Stimulated activated CD4-positive, alpha-beta T cell treated with anti-CD3 and anti-CD28 coated beads, Interleukin-12 subunit alpha, Interleukin-12 subunit beta, amount 100 ng/mL, for 24 hours (primary cell): Measurements from ENCODE around the gene TPP2.

ENCODE experiments used
- DNase-seq, 2 experiments: peaks; one replicate each; pipeline ENCODE4 v3.0.0-alpha.2; 2020; ENCODE audit warnings: low read depth in 2 of 2

Gene TPP2

DNA sequence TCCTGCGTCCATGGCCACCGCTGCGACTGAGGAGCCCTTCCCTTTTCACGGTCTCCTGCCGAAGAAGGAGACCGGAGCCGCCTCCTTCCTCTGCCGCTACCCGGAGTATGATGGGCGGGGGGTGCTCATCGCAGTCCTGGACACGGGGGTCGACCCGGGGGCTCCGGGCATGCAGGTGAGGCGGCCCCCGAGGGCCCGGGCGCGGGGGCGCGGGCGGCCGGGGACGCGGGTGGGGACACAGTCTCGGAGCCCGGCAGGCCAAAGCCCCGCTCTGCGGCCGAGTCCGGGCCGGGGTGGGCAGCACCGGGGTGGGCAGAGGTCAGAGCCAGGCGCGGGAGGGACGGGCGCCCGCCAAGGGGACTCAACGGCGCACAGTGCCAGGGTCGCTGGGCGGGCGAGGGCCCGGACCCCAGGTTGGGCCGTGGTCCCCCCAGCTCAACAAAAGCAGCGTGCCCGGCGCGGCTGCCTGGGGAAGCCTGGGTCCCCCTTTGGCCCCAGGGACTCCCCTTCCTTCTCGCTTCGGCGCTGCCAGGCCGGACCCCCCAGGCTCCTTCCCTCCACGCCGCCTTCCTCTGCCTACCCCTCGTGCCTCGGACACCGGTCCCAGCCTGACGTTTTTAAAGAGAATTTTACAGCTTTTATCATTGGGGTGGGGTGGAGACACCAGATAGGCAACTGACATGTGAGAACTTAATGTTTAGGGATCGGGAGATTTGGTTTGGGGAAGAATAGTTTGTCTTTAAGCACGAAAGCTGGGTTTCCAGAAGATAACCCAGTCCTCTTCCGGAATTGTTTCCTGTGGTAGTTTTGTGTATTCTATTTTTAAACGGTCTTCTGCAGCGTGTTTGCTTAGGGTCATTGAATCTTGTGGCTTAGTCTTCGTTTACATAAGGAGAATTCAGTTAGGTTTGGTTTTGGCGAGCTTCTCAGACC lies 509 bp downstream of the TPP2 start:
- DNase-seq, result no peak

DNA sequence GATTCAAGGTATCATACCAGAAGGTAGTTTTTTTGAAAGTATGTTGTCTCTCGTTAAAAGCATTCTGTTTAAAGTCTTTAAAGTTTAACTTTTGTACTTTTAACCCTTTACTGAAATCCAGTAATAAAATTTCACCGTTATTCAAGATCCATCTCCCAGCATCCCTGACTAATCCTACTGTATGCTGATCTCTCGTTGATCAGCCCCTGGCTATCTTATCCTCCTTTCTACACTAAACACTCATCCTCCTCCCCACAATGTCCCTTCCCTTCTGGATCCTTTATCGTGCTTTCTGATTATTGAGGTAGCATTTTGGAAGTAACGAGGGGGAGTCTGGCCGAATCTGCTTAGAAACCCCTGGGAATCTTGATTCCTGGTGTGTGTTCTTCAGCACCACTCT lies 1.3 kb downstream of the TPP2 start:
- no peak for DNase-seq

DNA sequence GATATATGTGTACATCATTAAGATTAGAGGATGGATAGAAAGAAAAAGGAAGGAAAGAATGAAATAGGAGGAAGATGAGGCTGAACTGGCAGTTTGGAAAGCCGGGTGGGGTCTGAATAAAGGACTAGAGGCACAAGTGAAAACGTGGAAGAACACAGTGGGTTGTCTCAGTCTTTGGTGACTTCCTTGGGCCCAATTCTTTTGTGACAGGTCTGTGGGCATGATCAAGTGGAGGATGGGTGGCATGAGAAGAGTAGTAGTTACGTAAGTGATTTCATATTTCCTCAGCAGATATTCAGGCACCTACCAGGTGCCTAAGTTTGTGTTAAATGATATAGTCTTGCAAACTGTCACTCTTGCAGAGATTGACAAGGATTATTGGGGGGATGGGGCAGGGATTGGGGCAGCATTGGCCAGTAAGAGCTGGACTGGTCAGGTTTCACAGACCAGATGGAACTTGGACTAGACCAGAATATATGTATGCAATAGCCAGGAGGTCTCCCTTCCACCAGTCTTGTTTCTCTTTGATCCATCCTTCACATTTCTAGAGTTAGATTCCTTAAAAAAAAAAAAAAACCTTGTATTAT lies 2.7 kb downstream of the TPP2 start:
- DNase-seq, result no peak

DNA sequence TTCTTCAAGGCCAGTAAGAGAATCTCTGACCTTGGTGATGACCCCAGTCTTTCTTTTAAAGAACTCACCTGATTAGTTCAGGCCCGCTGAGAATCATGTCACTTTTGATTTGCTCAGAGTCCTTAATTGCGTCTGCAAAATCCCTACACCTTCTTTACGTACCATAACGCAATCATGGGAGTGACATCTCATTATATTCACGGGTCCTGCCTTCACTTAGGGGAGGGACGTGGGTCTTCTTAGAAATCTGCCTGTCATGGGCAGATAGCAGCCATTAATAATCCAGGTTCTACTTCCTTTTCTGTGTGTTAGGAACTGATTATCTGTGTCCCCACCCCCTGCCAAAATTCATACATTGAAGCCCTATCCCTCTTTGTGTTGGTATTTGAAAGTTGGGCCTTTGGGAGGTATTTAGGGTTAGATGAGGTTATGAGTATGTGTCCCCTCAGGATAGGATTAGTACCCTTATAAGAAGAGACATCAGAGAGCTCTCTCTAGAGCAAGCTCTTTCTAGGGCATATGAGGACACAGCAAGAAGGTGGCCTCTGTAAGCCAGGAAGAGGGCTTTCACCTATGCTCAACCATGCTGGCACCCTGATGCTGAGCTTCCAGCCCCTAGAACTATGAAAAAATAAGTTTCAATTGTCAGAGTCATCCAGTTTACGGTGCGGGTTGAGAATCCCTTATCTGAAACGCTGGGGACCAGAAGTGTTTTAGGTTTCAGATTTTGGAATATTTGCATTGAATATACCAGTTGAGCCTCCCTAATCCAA lies 9.9 kb downstream of the TPP2 start:
- DNase-seq, result no peak

DNA sequence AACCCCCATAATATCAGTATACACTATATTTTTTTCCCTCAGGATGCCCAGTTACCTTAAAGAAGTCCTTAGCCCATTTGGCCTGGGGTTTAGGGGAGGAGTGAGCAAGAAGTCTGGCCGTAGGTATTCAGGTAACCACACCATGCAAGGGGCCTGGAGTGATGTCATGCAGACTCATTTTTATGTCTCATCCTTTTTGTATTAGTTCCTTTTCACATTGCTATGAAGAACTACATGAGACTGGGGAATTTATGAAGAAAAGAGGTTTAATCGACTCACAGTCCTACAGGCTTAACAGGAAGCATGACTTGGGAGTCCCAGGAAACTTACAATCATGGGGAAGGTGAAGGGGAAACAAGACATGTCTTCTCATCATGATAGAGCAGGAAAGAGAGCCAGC lies 12.2 kb downstream of the TPP2 start:
- DNase-seq, result no peak

DNA sequence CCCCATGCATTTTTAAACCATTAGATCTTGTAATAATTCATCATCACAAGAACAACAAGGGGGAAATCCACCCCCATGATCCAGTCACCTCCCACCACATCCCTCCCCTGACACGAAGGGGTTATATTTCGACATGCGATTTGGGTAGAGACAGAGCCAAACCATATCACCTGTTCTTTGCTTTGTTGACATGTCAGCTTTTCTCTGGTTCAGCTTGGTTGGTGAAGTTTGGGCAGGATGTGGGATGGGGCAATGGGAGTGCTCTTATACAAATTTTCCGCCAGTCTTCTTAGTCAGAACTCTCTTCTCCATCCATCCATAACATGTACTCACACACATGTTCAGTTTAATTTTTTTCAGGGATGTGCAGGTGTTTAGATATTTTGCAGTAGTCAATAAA lies 12.9 kb downstream of the TPP2 start:
- no peak for DNase-seq

DNA sequence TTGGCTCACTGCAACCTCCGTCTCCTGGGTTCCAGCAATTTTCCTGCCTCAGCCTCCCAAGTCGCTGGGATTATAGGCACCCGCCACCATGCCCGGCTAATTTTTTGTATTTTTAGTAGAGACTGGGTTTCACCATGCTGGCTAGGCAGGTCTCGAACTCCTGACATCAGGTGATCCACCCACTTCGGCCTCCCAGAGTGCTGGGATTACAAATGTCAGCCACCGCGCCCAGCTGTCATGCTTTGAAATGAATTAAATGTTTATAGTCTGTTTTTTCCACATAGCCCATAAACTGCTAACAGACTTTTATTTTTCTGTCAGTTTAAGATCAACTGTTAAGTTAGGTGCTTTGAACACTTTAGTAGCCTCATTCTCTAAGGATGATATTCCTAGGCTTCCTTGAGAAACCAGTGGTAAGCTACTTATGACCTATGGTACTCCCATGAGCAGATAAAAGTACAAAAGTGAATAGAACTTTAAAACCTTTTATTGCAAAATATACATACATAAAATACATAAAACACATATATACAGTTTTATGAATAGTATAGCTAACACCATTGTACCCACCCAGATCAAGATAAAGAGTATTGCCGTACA lies 13.6 kb downstream of the TPP2 start:
- DNase-seq, result no peak

DNA sequence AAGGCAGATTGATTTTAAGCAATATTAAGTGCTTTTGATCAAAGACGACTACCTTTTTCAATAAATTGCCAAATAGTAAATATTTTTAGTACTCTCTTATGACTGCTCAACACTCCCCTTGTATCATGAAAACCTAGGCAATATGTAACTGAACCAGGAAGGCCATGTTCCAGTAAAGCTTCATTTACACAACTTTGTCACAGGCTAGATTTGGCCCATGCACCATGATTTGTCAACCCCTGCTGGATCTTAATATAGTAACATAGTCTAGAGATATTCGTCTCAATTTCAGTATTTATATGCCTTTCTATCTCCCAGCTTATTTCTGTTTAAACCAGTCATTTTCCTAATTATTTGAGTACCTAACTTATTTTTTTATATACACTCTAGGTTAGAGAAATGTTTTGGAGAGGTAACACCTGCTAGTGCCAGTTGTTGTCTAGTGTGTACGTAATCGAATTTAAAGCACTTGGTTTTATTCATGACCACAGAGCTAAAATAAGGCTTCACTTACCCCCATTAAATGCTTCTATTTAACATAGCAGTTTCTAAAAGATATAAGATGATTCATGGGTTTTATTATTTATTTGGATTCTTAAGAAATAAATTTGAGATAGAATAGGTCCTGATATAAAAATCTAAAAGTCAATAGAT lies 21.0 kb downstream of the TPP2 start:
- DNase-seq, result no peak

DNA sequence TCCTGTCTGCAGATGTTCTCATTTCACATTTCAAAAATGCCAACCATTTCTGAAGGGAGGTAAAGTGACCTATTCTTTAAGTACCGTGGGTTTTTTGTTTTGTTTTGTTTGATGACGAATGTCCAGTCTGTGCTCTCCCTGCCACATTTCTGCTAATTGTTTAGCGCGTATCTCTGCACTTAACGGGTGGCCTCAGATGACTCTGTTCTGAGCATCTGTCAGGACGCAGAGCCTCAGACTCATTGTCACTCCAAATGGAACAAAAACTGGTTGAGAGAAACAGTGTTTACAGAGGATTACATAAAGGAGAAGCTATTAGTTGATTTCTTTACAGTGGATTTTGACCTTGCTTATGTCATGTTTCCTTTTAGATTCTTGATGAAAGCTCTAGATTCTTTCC lies 23.7 kb downstream of the TPP2 start:
- no peak for DNase-seq

DNA sequence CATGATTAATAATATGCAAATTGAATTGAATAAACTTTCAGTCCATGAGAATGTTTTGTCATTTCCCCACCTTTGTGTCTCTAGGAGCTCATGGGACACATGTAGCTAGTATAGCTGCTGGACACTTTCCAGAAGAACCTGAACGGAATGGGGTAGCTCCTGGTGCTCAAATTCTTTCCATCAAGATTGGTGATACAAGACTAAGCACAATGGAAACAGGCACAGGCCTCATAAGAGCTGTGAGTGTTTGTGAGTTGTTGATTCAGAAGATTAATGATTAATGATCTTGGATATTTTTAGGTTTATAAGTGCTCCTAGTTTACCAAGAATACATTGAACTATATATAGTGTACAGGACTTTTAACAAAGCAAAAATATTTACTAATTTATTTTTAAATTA lies 30.1 kb downstream of the TPP2 start:
- DNase-seq, result no peak

DNA sequence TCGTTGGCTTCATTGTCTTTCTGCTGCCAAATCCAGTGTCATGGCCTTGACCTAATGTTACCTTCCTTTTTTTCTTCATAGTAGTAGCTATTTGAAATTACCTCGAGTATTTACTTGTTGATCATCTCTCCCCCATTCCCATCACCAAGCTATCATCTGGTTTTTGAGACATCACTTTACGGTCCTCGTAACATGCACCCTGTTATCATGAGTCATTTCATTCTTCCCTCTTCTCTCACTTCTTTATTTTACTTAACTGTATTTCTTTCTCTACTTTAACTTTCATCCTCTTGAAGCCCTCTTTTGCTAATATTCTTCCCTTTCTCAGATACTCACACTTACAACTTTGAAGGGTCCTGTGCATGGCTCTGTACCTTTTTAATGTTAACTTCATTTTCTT lies 31.8 kb downstream of the TPP2 start:
- DNase-seq, result no peak

DNA sequence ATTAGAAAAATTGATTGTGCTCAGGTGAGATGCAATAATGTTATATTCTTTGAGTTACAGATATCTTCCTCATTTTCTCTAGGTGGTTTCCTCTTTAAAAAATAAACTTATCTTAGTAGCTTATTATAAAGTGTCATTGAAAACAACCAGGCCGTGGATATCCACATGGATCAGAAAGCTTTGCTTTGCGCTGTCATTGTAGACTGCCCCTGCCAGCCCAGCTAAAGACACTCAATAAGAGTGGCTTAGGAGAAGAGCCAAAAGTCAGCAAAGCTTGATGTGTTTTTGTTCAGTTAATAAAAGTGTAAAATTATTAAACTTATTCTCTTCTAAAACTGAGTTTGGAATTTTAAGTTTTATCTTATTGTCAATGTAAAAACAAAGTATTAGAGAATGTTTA lies 34.4 kb downstream of the TPP2 start:
- DNase-seq, result no peak

DNA sequence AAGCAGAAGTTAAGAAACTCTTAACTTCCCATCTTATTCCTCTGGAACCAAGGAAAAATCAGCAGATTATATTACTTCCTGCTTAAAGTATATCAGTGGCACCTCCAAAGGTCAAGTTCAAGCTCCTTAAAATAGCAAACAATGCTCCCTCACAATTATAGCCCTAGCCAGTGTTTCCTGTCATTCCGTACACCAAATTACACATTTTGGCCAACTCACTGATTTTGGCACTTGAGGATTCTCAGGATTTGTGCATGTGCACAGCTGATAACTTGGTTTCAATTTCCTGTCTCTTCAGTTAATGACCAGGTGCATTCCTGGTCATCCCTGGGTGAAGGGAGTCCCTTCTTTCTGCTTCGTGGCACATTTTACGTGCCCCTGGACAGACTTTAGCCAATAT lies 42.0 kb downstream of the TPP2 start:
- no peak for DNase-seq

DNA sequence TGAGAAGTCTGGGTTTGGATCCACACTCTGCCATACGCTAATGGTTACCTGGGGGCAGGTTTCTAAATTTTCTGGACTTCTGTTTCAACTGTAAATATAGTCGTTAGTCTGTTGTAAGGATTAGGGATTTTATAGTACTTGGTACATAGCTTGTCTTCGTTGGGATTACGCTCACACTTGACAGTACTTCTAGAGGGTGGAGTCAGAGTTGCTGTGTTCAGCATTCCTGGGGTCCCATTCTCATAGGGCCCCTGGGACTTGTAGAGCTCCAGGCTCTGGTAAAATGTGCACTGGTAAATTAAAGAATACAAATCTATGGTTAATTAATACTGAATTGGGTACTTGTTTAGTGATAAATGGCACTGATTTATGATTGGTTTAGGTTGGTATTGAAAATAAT lies 45.2 kb downstream of the TPP2 start:
- no peak for DNase-seq

DNA sequence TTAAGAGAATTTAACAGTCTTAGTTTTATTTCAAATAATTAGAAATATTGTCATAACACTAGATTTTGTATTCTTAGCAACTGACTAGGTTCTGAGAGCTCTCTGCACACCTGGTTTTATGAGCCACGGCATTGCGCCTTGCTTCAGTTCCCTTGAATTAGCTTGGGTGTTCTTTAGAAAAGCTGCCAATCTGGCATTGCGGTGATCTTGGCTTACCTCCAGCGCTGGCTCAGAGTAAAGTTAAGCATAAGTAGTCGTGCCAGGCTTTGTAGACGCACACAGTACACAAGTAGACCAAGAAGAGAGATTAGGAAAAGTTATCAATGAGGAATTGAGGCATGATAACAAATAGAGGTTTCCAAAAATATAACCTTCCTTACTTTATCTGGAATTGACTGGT lies 45.7 kb downstream of the TPP2 start:
- no peak for DNase-seq

DNA sequence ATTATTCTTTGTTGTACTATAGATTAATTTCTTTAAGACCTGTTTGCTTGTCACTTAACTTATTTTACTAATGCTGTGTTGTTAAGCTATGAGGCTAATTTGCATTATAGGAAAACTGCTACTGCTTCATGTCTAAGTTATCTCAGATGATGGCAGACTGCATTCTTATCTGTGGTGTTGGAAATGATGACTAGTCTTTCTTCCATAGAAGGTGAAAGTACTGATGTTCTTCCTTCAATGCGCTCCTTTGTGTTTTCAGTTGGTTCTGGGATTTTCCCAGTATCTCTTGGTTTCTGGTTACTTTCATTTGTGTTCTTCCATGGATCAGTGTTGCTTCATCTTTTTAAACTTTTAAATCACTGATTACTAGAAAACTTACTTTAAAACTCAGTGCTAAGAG lies 46.9 kb downstream of the TPP2 start:
- no peak for DNase-seq

DNA sequence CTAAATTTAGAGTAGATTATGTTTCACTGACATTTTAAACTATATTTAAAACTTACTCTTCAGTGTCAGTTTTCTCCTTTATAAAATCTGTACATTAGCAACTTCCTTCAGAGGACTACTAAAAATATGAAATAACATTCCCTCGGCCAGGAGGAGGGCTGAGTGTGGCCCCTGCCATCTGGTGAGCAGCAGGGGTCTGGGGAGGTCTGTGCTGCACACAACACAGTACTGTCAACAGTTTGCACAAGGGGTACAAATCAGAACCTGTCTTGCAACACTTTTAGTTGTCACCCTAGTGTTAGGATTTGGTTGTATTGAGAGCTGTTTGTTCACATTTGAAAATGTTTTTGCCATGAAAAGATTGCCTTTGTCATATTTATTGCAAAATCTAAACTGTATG lies 48.9 kb downstream of the TPP2 start:
- DNase-seq, result no peak

DNA sequence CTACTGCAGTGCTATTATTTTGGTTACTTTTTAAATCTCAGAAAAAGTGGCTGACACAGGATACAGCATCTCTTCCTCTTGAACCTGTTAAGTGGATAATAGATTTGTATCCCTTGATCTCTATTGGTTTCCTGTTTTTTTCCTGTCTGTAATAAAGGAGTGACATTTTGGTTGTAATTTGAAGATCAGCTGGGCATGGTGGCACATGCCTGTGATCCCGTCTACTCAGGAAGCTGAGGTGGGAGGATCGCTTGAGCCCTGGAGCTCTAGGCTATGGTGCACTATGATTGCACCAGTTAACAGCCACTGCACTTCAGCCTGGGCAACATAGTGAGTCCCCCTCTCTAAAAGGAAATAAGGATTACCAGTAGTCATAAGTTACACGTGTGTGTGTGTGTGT lies 51.3 kb downstream of the TPP2 start:
- no peak for DNase-seq

DNA sequence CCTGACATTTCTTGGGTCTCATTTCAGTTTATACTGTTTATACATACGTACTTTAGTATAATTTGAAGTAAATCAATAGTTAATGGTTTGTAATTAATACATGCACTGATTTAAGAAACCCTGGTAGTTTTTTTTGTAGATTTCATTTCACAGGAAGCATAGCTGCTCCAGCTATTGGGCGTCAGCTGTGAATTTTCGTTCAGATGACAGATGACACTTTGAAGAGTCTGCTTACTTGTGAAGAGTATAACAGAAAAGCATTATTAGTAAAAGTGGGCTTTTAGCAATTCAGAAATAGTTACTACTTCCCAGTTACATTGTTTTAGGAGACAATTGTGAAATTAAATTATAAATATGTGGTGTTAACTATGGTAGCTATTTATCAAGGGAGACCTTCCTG lies 53.7 kb downstream of the TPP2 start:
- DNase-seq, result no peak

DNA sequence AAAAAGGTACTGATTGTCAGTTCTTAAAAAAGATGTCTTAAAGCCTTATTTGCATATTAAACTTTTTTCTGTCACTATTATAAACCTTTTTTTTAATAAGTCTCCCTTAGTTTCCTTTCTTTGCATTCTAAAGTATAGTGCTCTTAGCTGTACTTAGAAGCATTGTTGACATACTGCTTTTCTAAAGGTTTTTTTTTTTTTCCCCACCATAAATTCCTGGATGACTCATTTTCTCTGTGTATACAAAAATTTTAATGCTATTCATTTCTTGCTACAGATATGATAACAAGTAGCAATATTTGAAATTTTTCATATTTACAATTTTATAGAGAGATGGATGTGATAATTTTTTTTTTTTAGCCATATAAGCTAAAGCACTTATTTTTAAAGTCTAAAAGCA lies 54.6 kb downstream of the TPP2 start:
- DNase-seq, result no peak

DNA sequence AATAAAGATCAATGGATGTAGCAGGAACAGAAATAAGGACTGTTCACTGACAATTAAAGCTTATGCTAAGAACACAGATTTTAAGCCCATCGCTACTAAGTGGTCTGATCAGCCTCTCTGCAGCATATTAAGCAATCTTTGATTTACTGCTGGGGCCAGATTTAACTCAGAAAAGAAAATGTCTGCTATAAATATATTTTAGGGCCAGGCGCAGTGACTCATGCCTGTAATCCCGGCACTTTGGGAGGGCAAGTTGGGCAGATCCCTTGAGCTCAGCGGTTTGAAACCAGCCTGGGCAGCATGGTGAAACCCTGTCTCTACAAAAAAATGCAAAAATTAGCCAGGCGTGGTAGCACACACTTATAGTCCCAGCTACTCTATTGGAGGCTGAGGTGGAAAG lies 55.1 kb downstream of the TPP2 start:
- DNase-seq, result no peak

DNA sequence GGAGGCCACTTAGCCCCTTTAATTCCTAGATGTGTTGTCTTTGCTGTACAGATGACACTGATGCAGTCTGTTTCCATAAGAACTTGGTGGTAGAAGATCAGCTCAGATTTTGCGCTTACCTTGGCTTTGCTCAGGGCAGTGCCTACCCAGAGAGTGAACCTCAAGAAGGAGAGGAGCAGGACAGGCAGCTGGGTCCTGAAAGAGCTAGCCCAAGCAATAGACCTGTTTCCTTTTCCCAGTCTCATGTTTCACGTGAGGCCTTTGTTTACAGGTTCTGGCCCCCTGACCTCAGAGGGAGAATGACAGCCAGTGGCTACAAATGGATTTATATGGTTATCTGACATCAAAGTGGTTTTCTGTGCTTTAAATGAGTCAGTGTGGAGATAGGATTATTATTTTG lies 58.0 kb downstream of the TPP2 start:
- no peak for DNase-seq
